ENCODE results near the gene GMFB. TPM values are rescaled to one million over a fixed set of nuclear protein-coding genes. Genes with fewer than 3 reads are reported as not detected.
"Not testable (repeated sequence)": the region's sequence is repeated elsewhere in the genome, so short reads cannot be mapped to it uniquely, and the experiment has no call there.

The GMFB gene
- polyA plus RNA-seq, 3 donors, result 97.8 to 107 (median 105) TPM

GRCh38 chr14:54465654-54466053, 23.1 kb downstream of the GMFB start:
- no peak for DNase-seq (ENCODE audit: low read depth in 3 of 3, low spot score in 2 of 3)

DNA sequence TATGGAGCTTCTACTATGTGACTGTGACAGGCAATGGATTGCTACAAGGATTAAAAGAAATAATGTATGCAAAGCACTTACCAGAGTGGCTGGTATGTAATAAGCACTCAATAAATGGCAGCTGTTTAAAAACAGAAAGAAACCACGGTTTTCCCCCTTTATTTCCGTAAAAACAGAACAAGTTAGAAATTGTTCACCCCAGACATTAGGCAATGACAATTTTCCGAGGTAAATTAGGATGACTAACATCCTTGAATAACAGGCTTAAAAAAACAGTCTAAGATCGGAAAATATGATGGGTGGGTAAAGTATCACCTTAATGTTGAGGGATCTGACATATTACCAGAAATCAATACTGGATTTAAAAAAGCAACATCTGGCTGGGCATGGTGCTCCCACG, 26.7 kb downstream of the GMFB start:
- DNase-seq (ENCODE audit: low read depth in 3 of 3, low spot score in 2 of 3), result no peak

DNA sequence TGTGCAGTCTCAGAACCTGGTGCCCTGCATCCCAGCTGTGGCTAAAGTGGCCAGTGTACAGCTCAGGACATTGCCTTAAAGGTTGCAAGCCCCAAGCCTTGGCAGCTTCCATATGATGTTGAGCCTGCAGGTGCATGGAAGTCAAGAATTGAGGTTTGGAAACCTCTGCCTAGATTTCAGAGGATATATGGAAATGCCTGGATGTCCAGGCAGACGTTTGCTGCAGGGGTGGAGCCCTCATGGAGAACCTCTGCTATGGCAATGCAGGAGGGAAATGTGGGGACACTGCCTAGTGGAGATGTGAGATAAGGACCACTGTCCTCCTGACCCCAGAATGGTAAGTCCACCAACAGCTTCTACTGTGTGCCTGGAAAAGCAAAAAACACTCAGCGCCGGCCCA, 29.7 kb downstream of the GMFB start:
- DNase-seq (ENCODE audit: low read depth in 3 of 3, low spot score in 2 of 3), result no peak

GRCh38 chr14:54458536-54458935, 30.2 kb downstream of the GMFB start:
- DNase-seq (ENCODE audit: low read depth in 3 of 3, low spot score in 2 of 3), result not testable (repeated sequence)

- no peak for DNase-seq (ENCODE audit: low read depth in 3 of 3, low spot score in 2 of 3)
Measured at GRCh38 chr14:54457609-54457996, 31.2 kb downstream of the GMFB start.

DNA sequence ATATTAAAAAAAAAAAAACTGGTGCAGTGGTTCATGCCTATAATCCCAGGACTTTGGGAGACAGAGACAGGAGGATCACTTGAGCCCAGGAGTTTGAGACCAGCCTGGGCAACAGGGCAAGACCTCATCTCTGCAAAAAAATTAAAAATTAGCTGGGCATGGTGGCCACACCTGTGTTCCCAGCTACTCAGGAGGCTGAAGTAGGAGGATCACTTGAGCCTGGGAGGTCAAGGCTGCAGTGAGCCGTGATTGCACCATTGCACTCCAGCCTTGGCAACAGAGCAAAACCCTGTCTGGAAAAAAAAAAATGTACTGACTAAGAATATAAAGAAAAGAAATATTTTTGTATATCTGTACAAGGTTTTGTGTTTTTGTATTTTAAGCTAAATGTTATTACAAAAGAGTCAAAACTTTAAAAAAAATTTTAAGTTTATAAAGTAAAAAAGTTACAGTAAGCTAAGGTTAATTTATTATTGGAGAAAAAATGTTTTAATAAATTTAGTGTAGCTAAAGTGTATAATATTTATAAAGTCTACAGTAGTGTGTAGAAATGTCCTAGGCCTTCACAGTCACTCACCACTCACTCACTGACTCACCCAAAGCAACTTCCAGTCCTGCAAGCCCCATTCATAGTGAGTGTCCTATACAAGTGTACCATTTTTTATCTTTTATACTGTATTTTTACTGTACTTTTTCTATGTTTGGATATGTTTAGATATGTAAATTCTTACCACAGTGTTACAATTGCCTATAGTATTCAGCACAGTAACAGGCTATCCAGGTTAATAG, 31.8 kb downstream of the GMFB start:
- DNase-seq (ENCODE audit: low read depth in 3 of 3, low spot score in 2 of 3), result not testable (repeated sequence)

DNA sequence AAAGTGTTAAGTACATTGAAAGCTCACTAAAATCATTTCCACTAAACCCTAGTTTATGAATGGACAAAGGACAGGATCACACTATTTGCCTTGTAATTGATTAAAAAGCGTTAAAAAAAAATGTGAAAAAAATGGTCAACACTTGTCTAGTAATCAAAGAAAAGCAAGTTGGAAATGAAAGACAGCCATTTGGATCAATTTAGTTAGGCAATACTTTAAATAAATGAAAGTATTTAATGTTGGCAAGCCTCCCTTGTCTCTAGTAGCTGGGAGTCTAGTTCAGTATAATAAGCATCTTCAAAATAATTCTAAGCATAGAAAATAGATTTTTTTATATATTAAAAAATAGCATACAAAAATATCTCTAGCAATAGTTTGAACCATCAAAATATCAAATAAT, 33.4 kb downstream of the GMFB start:
- no peak for DNase-seq (ENCODE audit: low read depth in 3 of 3, low spot score in 2 of 3)

- not testable (repeated sequence) for DNase-seq (ENCODE audit: low read depth in 3 of 3, low spot score in 2 of 3)
Measured at GRCh38 chr14:54453990-54454389, 34.8 kb downstream of the GMFB start.

- no peak for DNase-seq (ENCODE audit: low read depth in 3 of 3, low spot score in 2 of 3)
Measured at GRCh38 chr14:54453252-54453651, 35.5 kb downstream of the GMFB start.

GRCh38 chr14:54451961-54452360, 36.8 kb downstream of the GMFB start:
- no peak for DNase-seq (ENCODE audit: low read depth in 3 of 3, low spot score in 2 of 3)

GRCh38 chr14:54451121-54451601, 37.6 kb downstream of the GMFB start:
- no peak for DNase-seq (ENCODE audit: low read depth in 3 of 3, low spot score in 2 of 3)

GRCh38 chr14:54450535-54450934, 38.2 kb downstream of the GMFB start:
- DNase-seq (ENCODE audit: low read depth in 3 of 3, low spot score in 2 of 3), result no peak

DNA sequence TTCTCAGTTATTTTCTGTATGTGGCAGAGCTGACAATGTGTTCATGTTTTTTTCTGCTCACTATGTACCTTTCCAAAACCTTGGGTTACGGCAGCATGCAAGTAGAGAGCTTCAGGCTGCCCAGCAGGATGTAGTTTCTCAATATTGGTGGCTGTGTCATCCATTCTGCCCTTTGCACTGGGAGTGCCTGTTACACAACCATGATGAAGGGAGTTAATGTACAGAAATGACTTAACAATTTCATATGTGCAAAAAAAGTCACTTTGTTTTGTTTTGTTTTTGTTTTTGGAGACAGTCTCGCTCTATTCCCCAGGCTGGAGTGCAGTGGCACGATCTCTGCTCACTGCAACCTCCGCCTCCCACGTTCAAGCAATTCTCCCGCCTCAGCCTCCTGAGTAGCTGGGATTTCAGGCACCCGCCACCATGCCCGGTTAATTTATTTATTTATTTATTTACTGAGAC, 41.5 kb downstream of the GMFB start:
- DNase-seq (ENCODE audit: low read depth in 3 of 3, low spot score in 2 of 3), result no peak

DNA sequence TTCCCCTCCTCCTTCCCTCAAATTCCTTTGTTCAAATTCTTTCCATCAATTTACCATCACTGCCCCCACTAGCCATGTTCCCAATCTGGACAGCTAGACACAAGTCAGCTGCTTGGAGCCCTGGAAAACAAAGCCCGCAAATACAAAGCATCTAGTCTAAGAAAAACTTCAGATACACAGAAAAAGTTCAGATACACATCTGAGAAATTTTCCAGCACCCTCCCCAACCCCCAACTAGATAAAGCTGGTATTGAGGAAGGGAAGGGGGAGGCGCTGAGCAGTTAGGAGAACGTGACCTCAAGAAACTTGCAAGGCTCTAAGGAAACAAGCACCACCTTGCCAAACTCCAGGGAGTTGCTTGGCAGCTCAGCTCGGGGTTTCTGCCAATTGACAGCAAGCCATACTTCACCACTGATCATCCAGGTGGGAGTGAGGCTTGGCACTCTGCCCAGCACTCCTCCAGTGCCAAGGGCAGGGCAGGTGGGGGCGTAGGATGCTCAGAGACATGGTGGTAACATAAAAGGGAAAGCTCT, 42.6 kb downstream of the GMFB start:
- peak in 1 of 3 donors; percentile 63 for DNase-seq (ENCODE audit: low read depth in 3 of 3, low spot score in 2 of 3)

DNA sequence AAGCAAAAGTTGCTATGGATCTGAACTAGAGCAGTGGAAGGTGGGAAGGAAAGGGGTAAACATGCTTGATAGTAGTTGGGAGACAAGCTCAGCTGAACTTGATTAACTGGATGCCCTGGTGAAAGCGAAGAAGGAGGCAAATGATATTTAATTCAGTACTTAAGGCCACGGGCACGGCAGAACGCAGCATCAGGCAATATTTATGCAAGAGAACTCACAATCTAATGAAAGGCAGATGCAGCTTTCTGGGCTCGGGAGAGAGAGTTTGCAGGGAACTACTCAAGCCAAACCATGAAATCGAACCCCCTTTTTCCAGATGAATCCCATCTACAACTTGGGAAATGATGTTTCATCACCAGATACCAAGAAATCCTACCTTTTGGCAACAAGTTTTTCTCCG, 44.1 kb downstream of the GMFB start:
- no peak for DNase-seq (ENCODE audit: low read depth in 3 of 3, low spot score in 2 of 3)

DNA sequence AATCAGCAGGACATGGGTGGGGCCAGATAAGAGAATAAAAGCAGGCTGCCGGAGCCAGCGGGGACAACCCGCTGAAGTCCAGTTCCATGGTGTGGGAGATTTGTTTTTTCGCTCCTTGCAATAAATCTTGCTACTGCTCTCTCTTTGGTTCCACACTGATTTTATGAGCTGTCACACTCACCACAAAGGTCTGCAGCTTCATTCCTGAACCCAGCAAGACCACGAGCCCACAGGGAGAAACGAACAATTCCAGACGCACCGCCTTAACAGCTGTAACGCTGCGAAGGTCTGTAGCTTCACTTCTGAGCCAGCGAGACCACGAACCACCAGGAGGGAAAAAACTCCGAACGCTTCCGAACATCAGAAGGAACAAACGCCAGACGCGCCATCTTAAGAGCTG, 44.8 kb downstream of the GMFB start:
- DNase-seq (ENCODE audit: low read depth in 3 of 3, low spot score in 2 of 3), result peak in 1 of 3 donors; percentile 40

GRCh38 chr14:54442961-54443360, 45.8 kb downstream of the GMFB start:
- not testable (repeated sequence) for DNase-seq (ENCODE audit: low read depth in 3 of 3, low spot score in 2 of 3)

DNA sequence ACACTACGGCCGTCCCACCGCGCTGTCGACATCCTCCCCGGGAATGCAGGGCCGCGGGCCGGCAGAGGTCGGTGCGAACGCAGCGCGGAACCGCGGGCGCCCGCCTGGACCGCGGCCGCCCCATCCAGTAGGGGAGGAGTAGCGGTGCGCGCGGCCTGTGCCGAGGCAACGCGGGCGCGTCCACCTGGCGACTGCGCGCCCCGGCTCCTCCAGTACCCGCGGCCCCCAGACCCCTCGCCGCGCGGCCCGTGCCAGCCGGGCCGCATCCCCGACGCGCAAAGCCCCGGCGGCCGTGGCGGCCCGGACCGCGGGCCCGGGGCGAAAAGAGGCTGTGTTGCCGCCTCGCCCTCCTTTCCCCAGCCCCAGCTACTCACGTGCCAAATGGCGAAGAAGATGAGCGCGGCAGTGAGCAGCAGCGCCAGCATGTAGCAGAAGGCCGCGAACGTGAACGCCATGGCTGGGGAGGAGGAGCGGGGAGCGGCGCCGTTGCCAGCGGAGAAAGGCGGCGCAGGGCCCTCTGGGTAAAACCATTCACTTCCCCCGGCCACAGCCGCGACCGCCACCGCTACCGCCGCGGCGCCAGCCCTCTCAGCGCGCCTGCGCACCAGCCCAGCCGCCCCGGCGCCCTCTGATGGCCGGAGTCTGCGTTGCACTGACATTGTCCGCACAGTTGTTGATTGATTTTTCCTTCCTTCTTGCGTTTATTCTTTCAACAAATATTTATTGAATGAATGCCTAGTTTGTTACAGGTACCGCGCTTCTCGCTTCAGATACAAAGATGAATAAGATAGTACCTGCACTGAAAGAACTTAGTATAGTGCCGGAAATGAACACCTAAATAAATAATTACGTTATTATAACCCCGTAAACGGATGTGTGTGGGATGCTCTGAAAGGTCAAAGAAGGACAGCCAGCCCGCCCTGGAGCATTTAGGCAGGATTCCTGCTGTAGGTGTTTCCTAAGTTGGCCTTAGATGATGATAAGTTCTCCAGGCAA, 47.6 kb downstream of the GMFB start, which contains the start of gene CNIH1:
TSS of gene CNIH1 (minus strand) at position 502 of the 996 bp plus-strand sequence. CDS start at position 455, 47 bp downstream.
- peak; percentile 78 to 85 (median 84) for DNase-seq (ENCODE audit: low read depth in 3 of 3, low spot score in 2 of 3)

- DNase-seq (ENCODE audit: low read depth in 3 of 3, low spot score in 2 of 3), result no peak
Measured at GRCh38 chr14:54440476-54440872, 48.3 kb downstream of the GMFB start.

DNA sequence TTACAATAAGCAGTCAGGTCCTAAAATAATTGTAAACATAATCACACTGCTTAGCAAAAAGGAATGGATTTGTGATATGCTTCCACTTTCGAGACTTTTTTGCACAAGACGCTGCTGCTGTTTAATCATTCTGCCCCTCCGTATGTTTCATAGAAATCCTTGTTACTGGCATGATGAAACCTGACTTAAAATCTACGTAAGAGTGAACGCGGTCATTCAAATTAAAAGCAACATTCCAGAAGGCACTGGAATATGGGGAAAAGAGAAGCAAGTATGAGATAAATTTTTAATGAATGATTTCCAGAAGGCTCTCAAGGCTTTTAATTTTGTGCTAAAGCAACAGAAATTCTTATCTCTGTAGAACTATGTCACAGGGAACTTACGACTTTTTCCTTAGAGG, 48.7 kb downstream of the GMFB start:
- DNase-seq (ENCODE audit: low read depth in 3 of 3, low spot score in 2 of 3), result no peak

- no peak for DNase-seq (ENCODE audit: low read depth in 3 of 3, low spot score in 2 of 3)
Measured at GRCh38 chr14:54438703-54439102, 50.1 kb downstream of the GMFB start.
